ENCODE data around the gene FUT2. TPM values are rescaled to one million over a fixed set of nuclear protein-coding genes. Genes with fewer than 3 reads are reported as not detected.

The FUT2 gene
- polyA plus RNA-seq, 3 donors, result not detected

DNA sequence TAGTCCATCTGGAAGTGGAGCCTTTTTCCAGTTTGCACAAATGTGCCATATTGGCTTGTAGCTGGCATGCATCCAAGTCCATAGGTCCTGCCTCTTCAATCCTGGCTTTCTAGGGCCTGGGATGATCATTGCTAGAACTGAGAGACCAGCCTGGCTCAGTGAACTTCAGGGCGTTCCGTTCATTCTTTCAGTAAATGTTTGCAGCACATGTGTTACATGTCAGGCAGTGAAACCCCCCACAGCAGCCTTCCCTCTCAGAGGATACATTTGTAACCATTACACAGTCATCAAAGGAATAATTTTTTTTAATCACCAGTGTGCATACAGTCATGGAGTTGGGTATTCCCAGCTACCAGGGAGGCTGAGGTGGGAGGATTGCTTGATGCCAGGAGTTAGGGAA, 9.7 kb downstream of the FUT2 start:
- TF ChIP-seq, protein P1, sequence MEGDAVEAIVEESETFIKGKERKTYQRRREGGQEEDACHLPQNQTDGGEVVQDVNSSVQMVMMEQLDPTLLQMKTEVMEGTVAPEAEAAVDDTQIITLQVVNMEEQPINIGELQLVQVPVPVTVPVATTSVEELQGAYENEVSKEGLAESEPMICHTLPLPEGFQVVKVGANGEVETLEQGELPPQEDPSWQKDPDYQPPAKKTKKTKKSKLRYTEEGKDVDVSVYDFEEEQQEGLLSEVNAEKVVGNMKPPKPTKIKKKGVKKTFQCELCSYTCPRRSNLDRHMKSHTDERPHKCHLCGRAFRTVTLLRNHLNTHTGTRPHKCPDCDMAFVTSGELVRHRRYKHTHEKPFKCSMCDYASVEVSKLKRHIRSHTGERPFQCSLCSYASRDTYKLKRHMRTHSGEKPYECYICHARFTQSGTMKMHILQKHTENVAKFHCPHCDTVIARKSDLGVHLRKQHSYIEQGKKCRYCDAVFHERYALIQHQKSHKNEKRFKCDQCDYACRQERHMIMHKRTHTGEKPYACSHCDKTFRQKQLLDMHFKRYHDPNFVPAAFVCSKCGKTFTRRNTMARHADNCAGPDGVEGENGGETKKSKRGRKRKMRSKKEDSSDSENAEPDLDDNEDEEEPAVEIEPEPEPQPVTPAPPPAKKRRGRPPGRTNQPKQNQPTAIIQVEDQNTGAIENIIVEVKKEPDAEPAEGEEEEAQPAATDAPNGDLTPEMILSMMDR (IDR thresholded peaks at IDR 0.05), result no peak
- intact Hi-C loops (cut with micrococcal nuclease), result no loop called here
- no peak overlapping the region for H3K4me3 ChIP-seq (replicated peaks in 1 of 3; ENCODE audit: low read depth in 2 of 3, low read length in 3 of 3)
- no peak overlapping the region for H3K9ac ChIP-seq (ENCODE audit: insufficient read depth, low read length, poor library complexity, severe bottlenecking)
- whole genome bisulfite sequencing (ENCODE audit: insufficient coverage), result 79% methylated on average over 2 of the region's 2 CpGs
- H3K27me3 Mint-ChIP-seq (ENCODE audit: low read depth in 3 of 3), result peaks cover 0 to 4% (median 1%) of the 10 kb centered on the region in 3 donors
- no peaks in the 10 kb centered on the region for H3K4me1 Mint-ChIP-seq
- H3K9me3 ChIP-seq (replicated peaks in 1 of 2; ENCODE audit: control insufficient read depth in 1 of 2, insufficient read depth in 1 of 2, low read length in 2 of 2), result no peaks in the 10 kb centered on the region
- no peaks in the 10 kb centered on the region for H3K27me3 ChIP-seq (ENCODE audit: control insufficient read depth in 2 of 2, insufficient read depth in 2 of 2, low read length in 2 of 2)
- no peak overlapping the region for H2AFZ ChIP-seq (ENCODE audit: insufficient read depth, low read depth, low read length, poor library complexity, severe bottlenecking)
- no peak overlapping the region for H3K27ac ChIP-seq (ENCODE audit: low read depth in 1 of 2, low read length in 2 of 2)
- DNase-seq, result no peak
- no peaks in the 10 kb centered on the region for H3K36me3 ChIP-seq (replicated peaks in 1 of 2; ENCODE audit: control insufficient read depth in 1 of 2, insufficient read depth in 2 of 2, low read length in 2 of 2)
- H3K79me2 ChIP-seq (ENCODE audit: insufficient read depth, low read length), result no peaks in the 10 kb centered on the region
- H3K9me3 Mint-ChIP-seq, result peaks cover 0 to 5% (median 2%) of the 10 kb centered on the region in 7 donors
- H3K36me3 Mint-ChIP-seq, result peaks cover 0 to 4% of the 10 kb centered on the region in 2 donors
- H3K4me3 Mint-ChIP-seq, result no peak overlapping the region
- no peak overlapping the region for H3K4me2 ChIP-seq (replicated peaks; ENCODE audit: extremely low read depth, low read length, poor library complexity, severe bottlenecking)
- H4K20me1 ChIP-seq (ENCODE audit: insufficient read depth, low read length), result no peaks in the 10 kb centered on the region
- no peaks in the 10 kb centered on the region for H3K4me1 ChIP-seq (ENCODE audit: control insufficient read depth in 1 of 2, insufficient read depth in 2 of 2, low read length in 2 of 2)
- H3K27ac Mint-ChIP-seq, result no peak overlapping the region

GRCh38 chr19:48708471-48708870, 12.7 kb downstream of the FUT2 start:
- TF ChIP-seq, protein P1 (IDR thresholded peaks at IDR 0.05), result no peak
- H3K4me3 Mint-ChIP-seq, result no peak overlapping the region

More at GRCh38 chr19:48708471-48708870, 12.7 kb downstream of the FUT2 start:
- H3K4me1 ChIP-seq (ENCODE audit: control insufficient read depth in 1 of 2, insufficient read depth in 2 of 2, low read length in 2 of 2), result peaks cover 7% of the 10 kb centered on the region in 2 donors
- no peak overlapping the region for H2AFZ ChIP-seq (ENCODE audit: insufficient read depth, low read depth, low read length, poor library complexity, severe bottlenecking)
- H3K4me2 ChIP-seq (replicated peaks; ENCODE audit: extremely low read depth, low read length, poor library complexity, severe bottlenecking), result no peak overlapping the region
- H3K4me3 ChIP-seq (replicated peaks in 1 of 3; ENCODE audit: low read depth in 2 of 3, low read length in 3 of 3), result no peak overlapping the region
- Mint-ChIP-seq H3K4me1 (peaks cover 8% of the 10 kb centered on the region), H3K9me3 (peaks cover 0 to 14% (median 6%) of the 10 kb centered on the region in 7 donors), H3K36me3 (peaks cover 0 to 2% of the 10 kb centered on the region in 2 donors), H3K27me3 (ENCODE audit: low read depth in 3 of 3) (peaks cover 5 to 7% (median 6%) of the 10 kb centered on the region in 3 donors), H3K27ac (no peak overlapping the region)
- H3K79me2 ChIP-seq (ENCODE audit: insufficient read depth, low read length), result no peaks in the 10 kb centered on the region
- H3K27ac ChIP-seq (ENCODE audit: low read depth in 1 of 2, low read length in 2 of 2), result no peak overlapping the region
- no peak overlapping the region for H3K9ac ChIP-seq (ENCODE audit: insufficient read depth, low read length, poor library complexity, severe bottlenecking)
- no peak for DNase-seq
- H3K27me3 ChIP-seq (ENCODE audit: control insufficient read depth in 2 of 2, insufficient read depth in 2 of 2, low read length in 2 of 2), result peaks cover 0 to 2% of the 10 kb centered on the region in 2 donors
- H3K9me3 ChIP-seq (replicated peaks in 1 of 2; ENCODE audit: control insufficient read depth in 1 of 2, insufficient read depth in 1 of 2, low read length in 2 of 2), result peaks cover 0 to 9% of the 10 kb centered on the region in 2 donors
- WGBS (ENCODE audit: insufficient coverage), result 98% methylated on average over 11 of the region's 11 CpGs
- H4K20me1 ChIP-seq (ENCODE audit: insufficient read depth, low read length), result no peaks in the 10 kb centered on the region
- intact Hi-C loops (cut with micrococcal nuclease), result no loop called here
- H3K36me3 ChIP-seq (replicated peaks in 1 of 2; ENCODE audit: control insufficient read depth in 1 of 2, insufficient read depth in 2 of 2, low read length in 2 of 2), result no peaks in the 10 kb centered on the region

All from CD14-positive monocyte (primary cell).